NCI-H82 treated with DMSO at 0.1 percent for 48 hours (cell line): ENCODE results near the gene FRMD6.
A peak's percentile ranks its signal among the peaks of the same experiment; 100 is the strongest.

Experiments
- DNase-seq: peaks from one replicate; lab custom pipeline; 2025; ENCODE audit not compliant: unreplicated experiment; lab: John Stamatoyannopoulos, UW

The FRMD6 gene

DNA sequence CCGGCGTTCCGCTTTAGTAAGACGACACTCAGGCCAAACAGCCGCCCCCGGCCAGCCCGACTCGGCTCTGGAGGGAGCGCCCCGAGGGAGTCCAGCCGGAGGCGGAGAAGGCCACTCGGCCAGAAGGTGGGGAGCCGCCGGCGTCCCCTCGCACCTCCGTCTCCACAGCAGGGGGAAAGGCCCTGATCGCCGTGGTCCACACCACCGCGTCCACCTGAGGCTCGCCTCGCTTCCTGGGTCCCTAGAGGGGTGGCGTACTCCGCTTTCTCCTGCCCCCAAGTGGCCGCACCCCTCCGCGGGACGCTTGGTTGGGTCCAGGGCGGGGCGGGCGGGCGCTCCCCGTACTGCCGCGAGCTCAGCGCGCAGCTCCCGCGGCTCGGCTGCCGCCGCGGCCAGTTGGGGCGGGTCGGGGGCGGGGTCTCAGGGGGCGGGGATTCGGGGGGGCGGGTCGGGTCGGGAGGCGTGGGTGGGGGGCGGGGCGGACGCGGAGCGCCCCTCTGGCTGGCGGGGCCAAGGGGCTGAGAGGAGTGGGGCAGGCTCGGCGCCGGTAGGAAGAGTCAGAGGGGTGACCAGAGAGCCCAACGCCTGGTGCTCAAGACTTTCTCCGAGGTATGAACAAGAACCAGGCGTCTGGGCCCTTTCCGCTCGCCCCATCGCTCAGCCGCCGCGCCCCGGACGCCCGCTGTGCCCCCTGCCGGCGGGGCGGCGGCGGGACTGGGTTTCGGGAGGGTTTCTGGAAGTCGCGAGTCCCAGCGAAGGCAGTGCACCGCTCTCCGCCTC lies at the start of gene FRMD6:
Gene FRMD6 (plus strand): TSS at position 523 of the 780 bp plus-strand sequence. CDS start 37,927 bp downstream, outside the sequence.
- peak; percentile 21 for DNase-seq

DNA sequence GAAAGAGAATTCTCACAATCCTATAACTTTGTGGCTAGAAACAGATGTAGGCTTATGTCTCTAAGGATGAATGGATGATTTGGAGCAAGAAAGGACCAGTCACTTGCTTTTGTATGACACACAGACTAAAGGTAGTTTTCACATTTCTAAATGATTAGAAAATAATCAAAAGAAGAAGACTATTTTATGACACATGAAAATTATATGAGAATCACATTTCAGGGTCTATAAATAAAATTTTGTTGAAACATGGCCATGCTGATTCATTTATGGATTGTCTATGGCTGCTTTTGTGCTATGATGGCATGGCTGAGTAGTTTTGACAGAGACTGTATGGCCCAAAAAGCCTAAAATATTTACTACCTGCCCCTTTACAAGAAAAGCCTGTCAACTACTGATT lies 49.4 kb upstream of the FRMD6 start:
- DNase-seq: no peak

DNA sequence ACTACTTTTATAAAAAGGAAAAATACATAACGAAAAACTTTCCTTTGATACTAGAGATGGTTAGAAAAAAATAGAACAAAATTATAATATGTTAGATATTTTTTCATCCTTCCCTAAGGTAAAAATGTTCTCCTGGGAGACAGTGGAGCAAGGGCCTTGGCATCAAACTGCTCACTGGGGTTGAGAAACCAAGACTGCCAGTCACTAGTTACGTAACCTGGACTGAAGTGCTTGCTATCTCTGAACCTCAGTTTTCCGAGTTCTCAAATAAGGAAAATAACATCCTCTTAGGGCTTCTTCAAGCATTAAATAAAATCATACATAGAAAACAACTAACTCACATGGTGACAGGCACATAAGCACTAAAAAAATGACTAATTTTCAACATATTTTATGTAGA lies 48.2 kb upstream of the FRMD6 start:
- DNase-seq: no peak

DNA sequence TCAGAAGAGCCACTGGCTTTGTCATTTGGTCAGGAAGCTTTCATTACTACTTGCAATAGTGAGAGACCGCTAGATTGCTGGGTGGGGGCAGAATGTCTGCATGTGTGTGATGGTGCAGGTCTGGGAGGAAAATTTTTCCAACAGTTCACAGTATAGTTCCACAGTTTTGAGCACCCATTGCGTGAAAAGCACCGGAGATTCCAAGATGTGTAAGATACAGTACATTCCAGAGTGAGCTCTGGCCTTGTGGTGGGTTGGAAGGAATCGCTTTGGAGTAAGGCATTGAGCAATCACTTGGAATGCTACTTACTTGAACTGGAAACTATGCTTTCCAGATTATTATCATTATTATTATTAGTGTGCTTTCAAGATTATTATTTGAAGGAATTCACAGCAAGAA lies 47.6 kb upstream of the FRMD6 start:
- no peak for DNase-seq

DNA sequence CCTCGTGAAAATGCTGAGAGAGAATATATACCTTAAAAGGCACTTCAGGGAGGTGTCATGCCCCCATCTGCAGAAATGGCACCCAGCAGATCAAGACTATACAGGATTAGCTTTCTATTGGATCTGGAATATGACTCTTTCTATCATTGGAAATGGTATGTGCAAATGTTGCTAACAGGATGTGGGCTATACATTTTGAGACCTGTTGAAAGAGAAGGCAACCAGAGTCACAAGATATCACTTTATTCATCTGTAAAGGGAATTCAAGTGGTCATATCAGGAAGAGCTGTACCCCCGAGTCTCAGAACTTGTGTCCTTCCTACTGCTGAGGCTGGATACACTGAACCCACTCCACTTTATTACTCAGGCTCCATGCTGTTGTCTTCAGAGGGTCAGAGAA lies 46.1 kb upstream of the FRMD6 start:
- no peak for DNase-seq

DNA sequence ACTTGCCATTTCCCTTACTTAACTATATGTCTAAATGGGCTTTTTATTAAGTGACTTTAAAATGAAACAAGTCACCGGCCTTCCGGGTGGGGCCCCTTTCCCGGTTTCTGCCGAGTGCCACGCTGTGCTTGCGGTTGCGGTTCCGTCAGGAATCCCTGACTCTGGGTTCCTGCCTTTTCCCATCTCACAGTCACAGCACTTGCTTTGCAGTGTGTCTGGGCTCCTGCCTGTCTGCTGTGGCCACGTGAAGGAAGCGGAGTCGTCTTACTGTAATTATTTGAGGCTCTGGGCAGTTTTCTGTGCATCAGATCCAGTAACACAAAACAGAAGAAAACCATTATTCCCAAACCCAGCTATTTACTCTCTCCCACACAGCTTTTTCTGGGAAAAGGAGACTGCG lies 44.0 kb upstream of the FRMD6 start:
- no peak for DNase-seq

DNA sequence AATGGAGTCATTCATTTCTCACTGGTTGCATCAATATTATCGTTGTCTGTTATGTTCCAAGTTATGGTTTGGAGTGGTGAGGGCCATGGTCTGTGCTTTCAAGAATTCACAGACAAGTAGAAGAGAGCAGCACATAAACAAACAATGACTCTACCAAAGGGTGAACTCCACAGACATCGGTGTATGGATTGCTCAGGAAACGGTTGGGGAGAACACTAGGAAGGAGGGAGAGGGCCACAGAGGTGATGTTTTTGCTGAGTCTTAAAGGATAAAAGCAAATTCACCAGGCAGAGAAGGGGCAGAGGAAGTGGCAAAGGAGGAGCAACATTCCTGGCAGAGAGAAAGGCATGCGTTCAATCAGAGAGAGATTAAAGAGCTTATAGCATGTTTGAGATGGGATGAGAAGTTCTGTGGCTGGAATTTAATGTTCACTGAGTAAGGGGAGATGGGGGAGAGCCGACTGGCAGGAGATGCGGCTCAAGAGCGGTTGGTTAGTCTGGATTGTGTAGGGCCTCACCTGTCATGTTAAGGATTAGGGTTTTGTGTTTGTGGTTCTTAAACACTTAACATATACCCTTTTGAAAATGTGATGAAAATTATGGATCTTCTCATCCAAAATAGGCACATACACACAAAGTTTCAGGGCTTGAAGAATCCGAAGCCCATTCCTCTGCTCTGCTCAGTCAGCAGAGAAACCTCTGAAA lies 42.3 kb upstream of the FRMD6 start:
- DNase-seq: no peak

DNA sequence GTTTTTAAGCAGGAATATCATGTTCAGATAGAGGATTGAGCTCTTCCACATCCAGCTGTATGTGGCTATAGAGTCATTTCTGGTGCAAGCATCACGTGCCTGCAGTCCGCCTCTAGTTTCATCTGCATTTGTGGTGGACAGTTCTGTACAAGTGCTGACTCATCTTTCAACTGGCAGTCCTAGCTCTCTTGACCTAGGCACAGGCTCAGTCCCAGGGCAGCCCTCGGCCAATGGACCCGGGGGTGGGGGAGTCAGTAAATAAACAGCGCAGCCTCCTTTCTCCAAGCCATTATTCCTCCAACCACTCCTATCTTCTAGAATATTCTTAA lies 41.8 kb upstream of the FRMD6 start:
- no peak for DNase-seq

DNA sequence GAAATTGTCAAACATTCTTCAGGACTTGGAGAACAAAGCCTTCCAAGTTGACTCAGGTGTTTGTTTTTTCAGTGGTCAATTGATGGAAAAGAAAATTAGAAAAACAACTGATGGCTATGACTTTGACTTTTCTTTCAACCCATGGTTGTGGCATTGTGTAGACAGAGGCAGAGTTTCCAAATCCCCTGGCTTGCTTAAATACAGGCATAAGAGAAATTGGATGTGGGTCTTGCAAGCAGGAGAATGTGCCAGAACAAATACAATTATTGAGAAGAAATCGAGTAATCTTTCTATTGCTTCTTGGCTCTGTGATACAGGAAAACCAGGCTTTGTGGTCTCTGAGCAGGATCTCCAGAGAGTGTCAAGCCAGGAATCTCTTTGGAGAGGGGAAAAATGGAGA lies 40.9 kb upstream of the FRMD6 start:
- no peak for DNase-seq

DNA sequence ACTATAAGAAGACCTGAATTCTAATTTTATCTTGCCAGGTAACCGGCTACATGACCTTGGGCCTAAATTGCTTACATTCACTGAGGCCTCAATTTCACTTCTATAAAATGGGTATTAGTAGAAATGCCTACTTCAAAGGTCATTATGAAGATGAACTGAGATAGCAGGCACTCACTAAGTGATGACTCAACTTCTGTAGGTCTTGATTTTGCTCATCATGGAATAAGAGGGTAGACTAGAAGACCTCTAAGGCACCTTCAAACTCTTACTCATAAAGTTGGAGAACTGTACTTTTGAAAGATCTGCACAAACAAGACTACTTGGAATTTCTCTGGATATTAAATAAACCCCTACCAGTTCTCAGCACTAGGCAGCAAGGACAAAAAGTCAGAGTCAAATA lies 39.3 kb upstream of the FRMD6 start:
- DNase-seq: no peak

DNA sequence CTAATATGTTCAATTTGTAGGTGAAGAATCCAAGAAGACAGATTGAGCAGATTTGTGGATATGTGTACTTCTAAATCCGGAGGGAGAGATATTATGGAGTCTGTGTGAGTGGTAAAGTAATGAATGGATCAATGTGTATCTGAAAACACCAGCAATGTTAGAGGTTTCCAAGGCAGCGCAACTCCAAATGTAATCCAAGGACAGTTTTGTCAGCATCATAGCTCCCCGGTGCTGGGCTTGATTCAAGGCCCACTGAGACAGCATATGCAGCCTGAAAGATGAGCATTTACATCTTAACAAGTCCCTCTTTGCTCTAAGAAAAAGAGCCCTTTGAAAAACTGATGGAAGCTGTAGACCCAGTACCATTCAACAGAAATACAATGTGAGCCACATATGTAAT lies 38.3 kb upstream of the FRMD6 start:
- DNase-seq: no peak

DNA sequence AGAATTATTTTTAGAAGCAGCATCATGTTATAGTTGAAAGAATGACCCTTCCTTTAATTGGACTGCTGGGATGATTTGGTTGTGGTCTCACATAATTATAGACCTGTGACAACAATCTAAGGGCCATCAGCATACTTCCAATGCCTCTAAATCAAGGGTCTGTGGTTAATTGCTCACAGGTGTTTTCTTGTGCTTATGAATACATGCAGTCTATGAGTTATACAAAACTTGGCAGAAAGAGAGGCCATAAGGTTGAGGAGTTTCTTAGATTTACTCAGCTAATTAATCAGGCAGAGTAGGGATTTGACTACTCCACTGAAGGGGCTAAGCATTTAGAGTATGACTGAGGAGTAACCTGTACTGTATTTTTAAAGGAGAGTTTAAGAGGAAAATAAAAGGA lies 37.0 kb upstream of the FRMD6 start:
- no peak for DNase-seq

DNA sequence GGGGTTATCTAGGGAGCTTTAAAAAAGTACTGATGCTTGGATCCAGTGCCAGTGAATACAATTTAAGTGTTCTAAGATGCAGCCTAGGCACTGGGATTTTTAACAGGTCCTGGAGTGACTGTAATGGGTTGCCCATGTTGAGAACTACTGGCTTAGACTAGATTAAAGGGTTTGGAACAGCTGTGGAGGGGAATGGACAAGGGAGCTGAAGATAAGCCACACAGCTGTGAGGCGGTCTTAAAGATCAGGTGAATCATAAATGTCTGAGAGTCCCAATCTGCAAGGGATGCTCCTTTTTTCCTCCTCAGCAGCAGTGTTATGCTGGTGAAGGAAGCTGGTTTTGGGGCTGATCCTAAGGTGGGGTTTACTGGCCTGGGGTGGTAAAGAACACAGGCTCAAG lies 35.5 kb upstream of the FRMD6 start:
- peak; percentile 17 for DNase-seq

DNA sequence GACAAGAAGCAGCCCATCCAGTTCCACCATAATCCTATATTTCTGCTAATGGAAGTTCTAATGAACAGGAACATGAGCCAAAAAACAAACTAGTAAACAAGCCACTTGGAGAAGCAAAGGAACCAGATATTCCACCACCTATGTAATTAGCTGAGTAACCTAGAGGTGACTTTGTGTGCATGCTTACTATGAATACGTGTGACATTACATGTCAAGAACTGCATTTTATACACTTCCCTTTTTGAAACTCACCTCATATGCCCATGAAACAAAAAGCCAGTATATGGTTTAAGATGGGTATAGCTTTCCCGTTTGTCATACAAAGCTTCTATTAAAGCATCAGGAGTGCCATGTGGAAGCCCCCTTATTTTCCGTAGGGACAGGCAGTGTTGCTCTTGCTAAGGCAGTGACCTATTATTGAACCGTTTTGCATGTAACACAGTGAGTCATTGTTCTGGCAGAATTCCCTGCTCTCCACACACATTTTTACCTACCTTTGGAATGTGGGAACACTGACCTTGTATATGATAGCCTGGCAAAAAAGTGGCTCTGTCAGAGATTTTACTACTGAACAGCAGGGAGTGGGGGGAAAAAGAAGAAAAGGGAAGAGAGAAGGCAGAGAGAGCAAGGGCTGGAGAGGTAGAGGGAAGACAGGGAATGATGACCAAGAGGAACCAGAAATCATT lies 34.8 kb upstream of the FRMD6 start:
- no peak for DNase-seq

DNA sequence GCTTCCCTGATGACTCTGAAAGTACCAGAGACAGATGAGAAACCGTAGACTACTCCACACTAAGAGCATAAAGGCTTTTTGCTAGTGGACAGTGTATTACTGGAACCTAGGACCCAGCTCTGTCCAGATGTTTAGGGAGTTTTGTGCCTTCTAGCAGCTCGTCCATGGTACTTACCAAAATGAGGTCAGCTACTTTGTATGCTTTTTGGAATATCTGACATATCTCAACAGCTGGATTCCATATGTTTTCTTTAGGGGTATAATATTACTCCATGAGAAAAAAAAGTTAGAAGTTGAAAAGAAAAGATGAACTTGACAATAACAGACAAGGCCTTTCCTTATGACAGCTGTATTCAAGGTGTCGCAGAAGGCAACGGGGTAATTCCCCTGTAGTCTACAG lies 32.1 kb upstream of the FRMD6 start:
- no peak for DNase-seq

DNA sequence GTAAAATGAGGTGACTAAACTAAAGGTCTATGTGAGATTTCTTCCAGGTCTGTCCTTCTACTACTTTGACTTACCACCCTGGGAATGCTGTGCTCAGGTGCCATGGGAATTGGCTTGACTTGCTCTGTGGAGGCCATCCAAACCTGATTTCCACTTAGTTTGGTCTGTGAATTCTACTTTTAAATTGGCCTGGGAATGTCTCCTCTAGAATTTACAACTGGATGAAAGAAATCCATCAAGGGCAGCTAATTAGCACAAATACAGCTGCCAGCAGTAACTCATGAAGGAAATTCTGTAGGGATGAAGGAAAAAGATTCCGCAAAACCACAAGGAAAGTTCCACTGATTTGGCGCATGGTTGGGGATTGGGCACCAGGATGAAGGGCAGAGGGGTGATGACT lies 31.7 kb upstream of the FRMD6 start:
- no peak for DNase-seq

DNA sequence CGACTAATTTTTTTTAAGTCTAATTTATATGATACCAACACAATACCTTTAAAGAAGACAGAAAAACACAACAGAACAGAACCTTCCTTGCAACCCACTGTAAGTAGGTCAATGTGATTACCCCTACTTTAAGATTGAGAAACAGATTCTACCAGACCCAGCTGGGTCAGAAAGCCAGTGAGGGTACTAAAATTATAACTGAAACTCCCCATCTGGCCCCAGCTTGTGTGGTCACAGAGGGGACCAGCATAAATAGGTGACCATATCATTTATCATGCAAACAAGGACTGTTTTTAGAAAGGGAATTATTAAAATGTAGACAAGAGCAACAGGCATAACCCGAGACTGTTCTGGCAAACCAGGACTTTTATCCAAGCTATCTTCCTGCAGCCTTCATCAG lies 30.1 kb upstream of the FRMD6 start:
- no peak for DNase-seq

DNA sequence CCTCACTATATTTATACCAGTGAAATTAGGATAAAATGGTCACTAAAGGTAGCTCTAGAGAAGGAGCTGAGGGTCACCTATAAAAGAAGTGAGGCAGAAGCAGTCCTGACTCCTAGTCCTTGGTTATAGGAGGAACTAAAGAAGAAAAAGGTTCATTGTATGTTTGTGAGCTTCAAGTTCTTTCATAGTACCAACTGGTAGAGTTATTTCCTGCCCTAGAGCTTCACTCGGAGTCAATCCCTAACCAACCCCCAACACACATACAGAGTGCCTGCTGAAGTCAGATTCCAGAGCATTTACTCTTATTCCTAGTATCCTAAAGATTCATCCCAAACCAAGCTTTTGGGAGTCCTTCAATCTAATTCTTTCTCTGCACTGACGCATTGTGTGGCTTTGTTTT lies 29.3 kb upstream of the FRMD6 start:
- DNase-seq: no peak

DNA sequence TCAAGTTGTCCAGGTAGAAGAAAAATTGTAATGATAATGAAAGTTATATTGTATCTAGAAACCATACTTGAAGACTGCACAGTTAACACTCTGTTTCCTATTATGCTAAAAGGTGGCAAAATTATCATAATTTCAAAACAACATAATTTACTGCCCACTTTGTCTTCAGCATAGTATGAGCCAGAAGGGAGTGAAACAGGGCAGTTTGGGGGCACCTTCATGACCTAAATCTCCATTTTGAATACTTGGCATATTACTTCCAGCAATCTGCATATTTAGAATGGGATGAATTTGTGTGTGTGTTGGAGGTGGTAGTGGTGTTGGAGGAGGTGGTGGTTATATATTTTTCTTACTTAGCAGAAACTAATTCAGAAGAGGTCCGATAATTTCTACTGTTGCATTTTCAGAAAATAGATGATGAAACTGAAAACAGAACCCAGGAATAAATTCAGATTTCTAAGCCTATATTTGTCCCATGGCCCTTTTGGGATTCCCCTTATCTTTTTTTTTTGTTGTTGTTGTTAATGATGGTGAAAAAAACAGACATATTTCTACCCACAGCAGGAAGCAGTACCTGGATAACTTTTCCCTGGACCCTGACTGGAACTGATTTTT lies 26.6 kb upstream of the FRMD6 start:
- DNase-seq: no peak

DNA sequence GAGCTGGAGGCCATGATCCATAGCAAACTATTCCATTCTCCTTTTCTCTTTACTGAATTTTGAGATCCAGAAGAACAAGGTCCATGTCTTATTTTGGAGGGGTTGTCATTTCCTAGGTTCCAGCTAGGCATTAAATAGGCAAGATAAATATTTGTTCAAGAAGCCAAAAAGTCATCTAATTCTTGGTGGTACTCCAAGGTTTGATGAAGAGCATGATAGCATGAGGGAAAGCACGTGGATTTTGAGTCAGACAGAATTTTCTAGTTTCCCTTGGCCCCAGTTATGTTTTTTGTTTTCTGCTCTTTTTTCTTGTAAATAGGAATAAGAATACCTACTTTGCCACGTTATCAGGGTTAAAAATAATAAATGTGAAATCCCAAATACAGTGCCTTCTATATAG lies 25.5 kb upstream of the FRMD6 start:
- no peak for DNase-seq

DNA sequence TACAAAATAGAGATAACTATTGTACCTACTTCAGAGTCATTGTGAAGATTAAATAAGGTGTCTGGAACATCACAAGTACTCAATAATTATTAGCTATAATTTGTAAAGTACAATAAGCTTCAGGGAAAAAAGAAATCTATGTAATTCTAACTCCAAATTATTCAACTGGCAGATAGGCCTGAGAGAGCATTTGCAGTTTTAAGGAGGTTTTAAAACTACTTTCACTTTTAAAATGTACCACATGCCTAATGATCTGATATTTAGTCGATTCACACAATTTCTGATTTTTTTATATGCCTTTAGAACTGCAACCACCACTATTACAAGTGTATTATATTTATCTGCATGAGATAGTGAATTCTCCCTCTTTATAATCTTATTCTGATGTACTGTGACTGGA lies 24.9 kb upstream of the FRMD6 start:
- no peak for DNase-seq

DNA sequence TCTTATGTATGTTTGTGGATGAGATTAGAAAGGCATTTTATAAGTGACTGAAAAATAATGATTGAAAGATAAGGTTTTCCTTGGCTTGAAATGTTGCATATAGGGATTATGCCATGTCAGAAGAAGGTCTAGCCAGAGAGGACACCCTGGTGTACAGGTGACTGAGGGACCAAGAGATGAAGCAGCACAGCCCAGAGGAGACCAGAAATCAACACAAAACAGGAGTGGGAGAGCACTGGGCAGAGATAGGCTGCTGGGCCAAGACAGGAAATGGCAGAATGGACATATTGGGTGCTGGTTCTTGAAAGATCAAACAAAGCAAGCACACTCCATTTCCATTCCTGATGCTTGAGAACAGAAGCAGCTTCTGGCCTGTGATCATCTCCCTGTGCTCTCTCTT lies 24.4 kb upstream of the FRMD6 start:
- DNase-seq: no peak
